ENCODE measurements around the gene GABPB2. TPM values are rescaled to one million over a fixed set of nuclear protein-coding genes. Genes with fewer than 3 reads are reported as not detected.
"Not testable (repeated sequence)": the region's sequence is repeated elsewhere in the genome, so short reads cannot be mapped to it uniquely, and the experiment has no call there.

GABPB2 gene
- total RNA-seq, 1 experiment from 2014 or later = 9.2 TPM

DNA sequence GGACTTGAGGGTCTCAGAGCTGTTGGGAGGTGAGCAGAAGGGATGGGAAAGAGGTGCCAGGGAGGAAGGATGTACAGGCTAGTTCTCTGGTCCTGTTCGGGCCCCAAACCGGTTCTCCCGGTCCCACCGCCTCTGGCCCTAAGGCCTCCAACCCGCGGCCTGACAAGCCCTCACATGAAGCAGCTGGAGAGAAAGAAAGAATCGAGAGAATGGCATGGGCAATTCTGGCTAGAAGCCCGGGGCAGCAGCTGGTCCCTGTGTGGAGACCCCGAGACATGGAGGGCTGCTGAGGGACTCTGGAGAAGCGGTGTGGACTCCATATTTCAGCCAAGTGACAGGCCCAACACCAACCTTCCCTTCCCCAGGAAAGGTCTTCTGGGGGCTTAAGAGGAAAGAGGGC is 11.9 kb upstream of the GABPB2 start:
- in situ Hi-C loops (cut with HindIII; ENCODE audit: low pct_unique_long_range_greater_than_20kb, low sequenced_read_pairs) = no loop called here
- DNase-seq (ENCODE audit: low read depth) = no peak

DNA sequence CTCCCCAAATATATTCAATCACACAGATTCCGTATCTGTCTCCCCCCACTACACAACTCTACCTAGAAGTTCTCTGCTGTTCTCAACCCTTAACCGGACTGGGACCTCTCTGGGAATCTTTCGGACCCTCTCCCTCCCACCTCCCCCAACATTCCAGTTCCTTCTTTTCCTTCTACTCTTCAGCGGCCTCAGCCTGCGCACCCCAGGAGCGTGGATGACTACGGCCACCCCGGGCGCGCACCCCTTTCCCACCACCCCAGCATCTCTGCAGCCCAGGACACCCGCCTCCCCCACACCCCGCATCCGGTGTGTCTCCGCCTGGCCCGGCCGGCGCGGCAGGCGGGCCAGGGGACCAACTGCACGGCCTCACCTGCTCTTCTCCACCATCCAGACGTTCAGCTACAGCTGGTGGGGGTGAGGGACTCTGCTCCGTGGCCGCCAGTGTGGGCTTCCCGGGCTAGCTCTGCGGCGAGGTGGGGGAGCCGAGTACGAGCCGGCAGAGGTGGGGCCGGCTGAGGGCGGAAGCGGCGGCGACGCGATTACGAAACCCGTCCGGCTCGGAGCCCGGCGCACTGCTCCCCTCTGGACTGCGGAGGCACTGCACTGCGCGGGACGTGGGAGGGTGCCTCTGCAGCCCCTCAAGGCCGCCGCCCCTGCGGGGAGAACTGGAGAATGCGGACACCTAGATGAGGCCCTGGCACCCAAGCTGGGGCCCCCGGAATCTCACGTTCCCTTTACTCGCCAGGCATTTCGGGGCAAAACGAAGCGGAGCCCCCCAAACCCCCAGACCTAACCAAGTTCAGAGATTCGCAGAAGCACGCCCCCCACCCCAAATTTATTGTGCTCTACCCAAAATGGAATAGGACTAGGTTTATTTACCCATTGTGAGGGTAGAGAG is 11.2 kb upstream of the GABPB2 start, which contains the start of gene CDC42SE1:
TSS of gene CDC42SE1 (minus strand) at position 514 of the 898 bp plus-strand sequence. CDS start 3,892 bp downstream, outside the sequence.
- DNase-seq (ENCODE audit: low read depth) = peak; percentile 84
- in situ Hi-C loops (cut with HindIII; ENCODE audit: low pct_unique_long_range_greater_than_20kb, low sequenced_read_pairs) = no loop called here

DNA sequence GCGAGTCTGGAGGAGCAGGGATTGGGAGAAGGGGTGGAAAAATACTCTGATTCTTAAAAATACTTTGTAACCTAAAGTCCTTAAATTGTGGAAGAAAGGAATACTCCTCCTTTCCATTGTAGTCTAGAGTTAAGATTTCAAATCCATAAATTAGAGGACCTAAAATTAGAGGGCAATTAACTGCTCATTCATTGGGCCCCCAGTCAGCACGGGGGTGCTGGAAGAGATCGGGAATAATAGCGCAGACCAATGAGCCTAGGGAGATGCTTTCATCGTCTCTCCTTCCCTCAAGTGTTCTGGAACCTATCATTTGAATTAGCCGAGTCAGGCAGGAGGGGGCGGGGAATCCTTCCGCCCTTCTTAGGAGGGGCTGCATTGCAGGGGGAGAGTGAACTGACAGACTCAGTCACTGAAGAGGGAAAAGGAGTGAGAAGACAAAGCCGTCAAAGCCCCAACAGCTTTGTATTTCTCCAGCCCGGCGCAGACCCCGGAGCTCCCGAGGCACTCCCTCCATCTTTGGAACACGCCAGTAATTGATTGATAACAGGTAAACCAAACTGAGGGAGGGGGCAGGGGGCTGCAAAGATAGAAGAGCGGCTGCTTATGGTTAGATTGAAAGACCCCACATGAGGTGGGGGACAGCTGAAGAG is 10.4 kb upstream of the GABPB2 start, which contains the start of gene MLLT11:
TSS of gene MLLT11 (plus strand) at position 391 of the 650 bp plus-strand sequence. CDS start 6,828 bp downstream, outside the sequence.
- peak; percentile 87 for DNase-seq (ENCODE audit: low read depth)
- in situ Hi-C loops (cut with HindIII; ENCODE audit: low pct_unique_long_range_greater_than_20kb, low sequenced_read_pairs) = no loop called here

DNA sequence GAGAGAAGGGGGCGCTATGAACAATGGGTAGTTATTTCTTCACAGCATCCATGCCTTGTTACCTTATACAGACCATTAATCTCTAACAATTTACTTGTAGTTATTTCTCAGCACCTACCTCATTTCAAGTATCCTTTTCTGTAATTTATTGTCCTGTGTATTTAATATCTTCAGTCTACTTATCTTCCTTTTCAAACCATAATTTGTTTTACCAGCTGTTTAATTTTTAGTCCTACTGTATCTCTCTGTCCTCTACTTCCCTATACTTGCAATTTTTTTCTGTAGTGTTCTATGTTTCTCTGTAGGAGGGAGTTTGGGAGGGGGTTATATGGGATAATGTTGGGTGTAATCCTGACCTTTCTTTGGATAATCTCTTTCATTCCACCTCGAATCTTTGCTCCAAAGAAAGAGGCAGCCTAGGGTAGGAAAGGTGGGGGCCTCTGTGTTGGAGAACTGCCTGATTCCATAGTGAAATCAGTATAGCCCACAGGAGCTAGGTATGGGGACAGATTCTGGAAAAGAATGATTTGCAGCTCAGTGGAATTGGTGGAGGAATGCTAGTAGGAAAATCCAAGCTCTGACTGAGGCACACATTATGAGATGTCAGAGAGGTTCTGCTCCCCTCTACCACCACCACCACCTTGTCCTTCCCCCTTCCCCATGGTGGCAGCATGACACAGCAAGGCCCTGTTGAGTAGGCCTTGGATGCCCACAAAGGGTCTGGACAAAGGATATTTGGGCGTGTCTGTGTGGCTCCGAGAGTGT is 9.7 kb upstream of the GABPB2 start:
- DNase-seq (ENCODE audit: low read depth) = peak; percentile 74
- in situ Hi-C loops (cut with HindIII; ENCODE audit: low pct_unique_long_range_greater_than_20kb, low sequenced_read_pairs) = no loop called here

DNA sequence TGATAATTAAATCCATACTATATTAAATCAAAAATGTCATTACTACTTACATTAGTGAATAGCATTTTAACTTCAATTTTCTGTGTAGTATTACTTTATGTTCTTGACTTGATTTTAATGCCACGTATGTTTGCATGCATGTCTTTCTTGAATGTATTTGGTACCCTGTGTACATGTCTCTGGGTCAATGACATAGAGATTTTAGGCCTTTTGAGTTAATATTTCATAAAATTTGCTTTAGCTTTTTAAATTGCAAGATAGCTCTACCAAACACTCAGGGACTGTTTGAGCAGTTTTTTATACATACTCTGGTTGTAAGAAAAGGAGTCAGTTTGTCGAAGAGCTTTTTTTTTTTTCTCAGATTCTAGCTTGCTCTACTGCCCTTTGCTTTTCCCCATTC is 8.9 kb upstream of the GABPB2 start:
- no peak for DNase-seq (ENCODE audit: low read depth)
- in situ Hi-C loops (cut with HindIII; ENCODE audit: low pct_unique_long_range_greater_than_20kb, low sequenced_read_pairs) = no loop called here

DNA sequence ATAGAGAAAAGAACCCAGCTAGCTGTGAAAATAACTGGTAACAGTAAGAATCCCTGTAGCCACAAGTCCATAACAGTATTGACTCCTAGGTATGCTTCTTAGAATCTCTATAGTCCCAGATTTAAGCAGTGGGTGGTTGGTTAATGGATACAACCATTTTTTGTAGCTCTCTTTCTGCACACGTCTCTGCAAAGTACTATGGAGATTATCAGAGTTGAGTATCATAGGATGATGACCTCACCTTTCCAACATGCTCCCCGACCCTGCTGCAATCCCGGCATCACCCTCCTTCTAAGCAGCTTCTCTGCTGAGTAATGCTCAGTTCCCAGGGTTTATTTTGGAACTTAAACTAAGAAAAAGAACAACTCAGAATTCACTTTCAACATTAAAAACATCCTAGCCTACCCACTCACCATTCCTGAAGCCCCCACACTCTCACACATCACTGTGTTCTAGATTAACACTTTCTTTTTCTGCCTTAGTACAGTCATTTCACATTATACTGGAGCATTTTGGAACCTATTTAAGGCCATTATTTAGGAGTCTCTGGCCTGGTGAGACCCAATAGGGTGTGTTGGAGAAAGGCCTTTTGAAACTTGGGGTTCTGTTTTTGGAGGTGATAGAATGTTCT is 7.7 kb upstream of the GABPB2 start:
- in situ Hi-C loops (cut with HindIII; ENCODE audit: low pct_unique_long_range_greater_than_20kb, low sequenced_read_pairs) = no loop called here
- peak; percentile 70 for DNase-seq (ENCODE audit: low read depth)

DNA sequence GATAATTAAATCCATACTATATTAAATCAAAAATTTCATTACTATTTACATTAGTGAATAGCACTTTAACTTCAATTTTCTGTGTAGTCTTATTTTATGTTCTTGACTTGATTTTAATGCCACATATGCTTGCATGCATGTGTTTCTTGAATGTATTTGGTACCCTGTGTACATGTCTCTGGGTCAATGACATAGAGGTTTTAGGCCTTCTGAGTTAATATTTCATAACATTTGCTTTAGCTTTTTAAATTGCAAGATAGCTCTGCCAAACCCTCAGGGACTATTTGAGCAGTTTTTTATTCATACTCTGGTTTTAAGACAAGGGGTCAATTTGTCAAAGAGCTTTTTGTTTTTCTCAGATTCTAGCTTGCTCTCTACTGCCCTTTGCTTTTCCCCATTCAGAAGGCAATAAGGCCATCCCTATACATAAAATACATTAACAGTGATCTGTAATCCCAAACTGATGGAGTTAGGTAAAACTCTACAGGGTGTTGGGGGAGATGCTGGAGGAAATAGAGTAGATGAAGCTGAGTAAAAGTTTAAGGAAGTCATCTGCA is 5.4 kb upstream of the GABPB2 start:
- no peak for DNase-seq (ENCODE audit: low read depth)
- in situ Hi-C loops (cut with HindIII; ENCODE audit: low pct_unique_long_range_greater_than_20kb, low sequenced_read_pairs) = no loop called here

DNA sequence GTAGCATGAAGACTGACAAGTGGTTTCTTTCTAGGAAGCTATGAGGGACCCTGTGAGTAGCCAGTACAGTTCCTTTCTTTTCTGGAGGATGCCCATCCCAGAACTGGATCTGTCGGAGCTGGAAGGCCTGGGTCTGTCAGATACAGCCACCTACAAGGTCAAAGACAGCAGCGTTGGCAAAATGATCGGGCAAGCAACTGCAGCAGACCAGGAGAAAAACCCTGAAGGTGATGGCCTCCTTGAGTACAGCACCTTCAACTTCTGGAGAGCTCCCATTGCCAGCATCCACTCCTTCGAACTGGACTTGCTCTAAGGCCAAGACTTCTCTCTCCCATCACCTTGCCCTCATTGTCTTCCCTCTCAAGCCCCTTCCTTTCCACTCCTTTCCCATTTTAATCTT is 3.4 kb upstream of the GABPB2 start:
- in situ Hi-C loops (cut with HindIII; ENCODE audit: low pct_unique_long_range_greater_than_20kb, low sequenced_read_pairs) = no loop called here
- no peak for DNase-seq (ENCODE audit: low read depth)

DNA sequence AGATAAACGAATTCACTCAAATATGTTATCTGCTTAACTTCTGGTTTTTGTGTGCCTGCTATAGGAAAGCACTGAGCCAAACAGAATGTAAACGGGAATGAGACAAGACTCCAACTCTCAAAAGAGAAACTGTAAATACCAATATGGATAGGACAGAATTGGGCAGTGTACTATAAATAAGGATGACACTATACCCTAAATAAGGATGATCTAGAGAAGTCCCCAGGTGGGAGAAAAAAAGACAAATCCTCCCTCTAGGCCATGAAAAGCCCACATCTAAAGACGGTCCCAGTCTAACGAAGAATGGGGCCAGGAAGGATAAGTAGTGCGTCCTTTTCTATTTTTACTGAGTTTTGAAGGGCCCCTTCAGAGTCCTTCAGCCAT is 1.5 kb upstream of the GABPB2 start:
- no peak for DNase-seq (ENCODE audit: low read depth)
- in situ Hi-C loops (cut with HindIII; ENCODE audit: low pct_unique_long_range_greater_than_20kb, low sequenced_read_pairs) = no loop called here

DNA sequence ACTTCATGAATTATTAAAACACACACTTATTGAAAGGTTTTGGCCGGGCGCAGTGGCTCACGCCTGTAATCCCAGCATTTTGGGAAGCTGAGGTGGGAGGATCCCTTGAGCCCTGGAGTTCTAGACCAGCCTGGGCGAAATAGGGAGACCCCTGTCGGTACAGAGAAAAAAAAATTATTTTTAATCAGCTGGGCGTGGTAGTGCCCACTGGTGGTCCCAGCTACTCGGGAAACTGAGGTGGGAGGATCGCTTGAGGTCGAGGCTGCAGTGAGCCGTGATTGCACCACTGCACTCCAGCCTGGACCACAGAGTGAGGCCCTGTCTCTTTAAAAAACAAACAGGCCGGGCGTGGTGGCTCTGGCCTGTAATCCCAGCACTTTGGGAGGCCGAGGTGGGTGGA is 1.7 kb downstream of the GABPB2 start:
- in situ Hi-C loops (cut with HindIII; ENCODE audit: low pct_unique_long_range_greater_than_20kb, low sequenced_read_pairs) = no loop called here
- no peak for DNase-seq (ENCODE audit: low read depth)

DNA sequence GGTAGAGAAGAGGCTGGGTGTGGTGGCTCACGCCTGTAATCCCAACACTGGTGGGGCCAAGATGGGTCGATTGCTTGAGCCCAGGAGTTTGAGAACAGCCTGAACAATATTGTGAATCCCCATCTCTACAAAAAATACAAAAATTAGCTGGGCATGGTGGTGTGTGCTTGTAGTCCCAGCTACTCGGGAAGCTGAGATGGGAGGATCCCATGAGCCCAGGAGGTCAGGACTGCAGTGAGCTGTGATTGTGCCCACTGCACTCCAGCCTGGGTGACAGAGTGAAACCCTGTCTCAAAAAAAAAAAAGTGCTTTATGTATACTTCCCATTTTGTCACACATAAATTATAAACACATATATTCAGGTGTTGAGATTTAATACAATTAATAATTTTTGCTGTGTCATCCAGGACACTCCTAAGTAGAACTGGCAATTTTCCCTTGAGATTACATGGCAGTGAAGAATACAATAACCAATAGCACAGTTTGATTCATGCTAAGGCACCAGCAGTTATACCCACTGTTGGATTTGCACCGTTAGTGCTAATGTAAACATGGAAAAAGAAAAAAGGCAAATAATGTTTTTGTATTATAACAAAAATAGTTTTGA is 15.5 kb downstream of the GABPB2 start:
- in situ Hi-C loops (cut with HindIII; ENCODE audit: low pct_unique_long_range_greater_than_20kb, low sequenced_read_pairs) = no loop called here
- no peak for DNase-seq (ENCODE audit: low read depth)

DNA sequence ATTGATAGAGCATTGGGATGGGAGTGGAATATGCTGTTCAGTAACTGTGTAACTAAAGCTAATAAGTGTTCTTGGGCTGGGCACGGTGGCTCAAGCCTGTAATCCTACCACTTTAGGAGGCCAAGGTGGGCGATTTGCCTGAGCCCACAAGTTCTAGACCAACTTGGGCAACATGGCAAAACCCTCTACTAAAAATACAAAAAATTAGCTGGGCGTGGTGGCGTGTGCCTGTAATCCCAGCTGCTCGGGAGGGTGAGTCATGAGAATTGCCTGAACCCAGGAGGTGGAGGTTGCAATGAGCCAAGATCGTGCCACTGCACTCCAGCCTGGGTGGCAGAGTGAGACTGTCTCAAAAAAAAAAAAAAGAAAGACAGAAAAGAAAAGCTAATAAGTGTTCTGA is 26.9 kb downstream of the GABPB2 start:
- DNase-seq (ENCODE audit: low read depth) = not testable (repeated sequence)
- in situ Hi-C loops (cut with HindIII; ENCODE audit: low pct_unique_long_range_greater_than_20kb, low sequenced_read_pairs) = loop anchor here (10.0 kb wide), 1 partner anchor 147 kb away; no protein-coding TSS in a partner anchor

DNA sequence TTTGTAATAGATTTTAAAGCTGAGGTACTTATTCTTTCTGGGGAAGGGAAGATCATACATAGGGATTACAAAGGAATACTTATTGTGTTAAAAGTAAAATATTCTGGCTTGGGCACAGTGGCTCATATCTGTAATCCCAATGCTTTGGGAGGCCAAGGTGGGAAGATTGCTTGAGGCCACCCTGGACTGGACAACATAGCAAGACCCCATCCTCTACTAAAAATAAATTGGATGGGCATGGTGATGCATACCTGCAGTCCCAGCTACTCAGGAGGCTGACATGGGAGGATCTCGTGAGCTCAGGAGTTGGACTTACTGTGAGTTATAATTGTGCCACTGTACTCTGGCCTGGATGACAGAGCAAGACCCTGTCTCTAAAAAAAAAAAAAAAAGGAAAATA is 27.6 kb downstream of the GABPB2 start:
- no peak for DNase-seq (ENCODE audit: low read depth)
- in situ Hi-C loops (cut with HindIII; ENCODE audit: low pct_unique_long_range_greater_than_20kb, low sequenced_read_pairs) = loop anchor here (10.0 kb wide), 1 partner anchor 147 kb away; no protein-coding TSS in a partner anchor

DNA sequence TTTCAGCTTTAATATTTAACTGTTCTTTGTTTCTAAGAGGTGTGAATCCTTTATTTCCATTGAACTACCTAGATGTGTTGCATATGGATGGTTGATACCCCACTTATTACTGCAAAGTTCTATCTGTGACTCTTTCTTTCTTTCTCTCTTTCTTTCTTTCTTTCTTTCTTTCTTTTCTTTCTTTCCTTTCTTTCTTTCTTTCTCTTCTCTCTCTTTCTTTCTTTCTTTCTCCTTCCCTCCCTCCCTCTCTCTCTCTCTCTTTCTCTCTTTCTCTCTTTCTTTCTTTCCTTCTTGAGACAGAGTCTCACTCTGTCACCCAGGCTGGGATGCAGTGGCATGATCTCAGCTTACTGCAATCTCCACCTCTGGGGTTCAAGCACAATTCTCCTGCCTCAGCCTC is 34.1 kb downstream of the GABPB2 start:
- in situ Hi-C loops (cut with HindIII; ENCODE audit: low pct_unique_long_range_greater_than_20kb, low sequenced_read_pairs) = no loop called here
- no peak for DNase-seq (ENCODE audit: low read depth)

DNA sequence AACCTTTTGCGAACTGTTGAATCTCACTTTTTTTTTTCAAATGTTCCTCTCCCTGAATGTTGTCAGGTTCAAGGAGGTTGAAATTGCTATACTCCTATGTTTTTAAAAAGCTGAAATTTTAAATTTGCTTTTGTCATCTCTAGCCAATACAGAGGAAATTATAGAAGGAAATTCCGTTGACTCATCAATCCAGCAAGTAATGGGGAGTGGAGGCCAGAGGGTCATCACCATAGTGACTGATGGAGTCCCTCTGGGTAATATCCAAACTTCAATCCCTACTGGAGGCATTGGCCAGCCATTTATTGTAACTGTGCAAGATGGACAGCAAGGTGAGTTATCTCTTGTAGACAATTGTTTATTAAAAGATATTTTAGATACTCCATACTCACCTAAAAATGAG is 36.3 kb downstream of the GABPB2 start:
- DNase-seq (ENCODE audit: low read depth) = no peak
- in situ Hi-C loops (cut with HindIII; ENCODE audit: low pct_unique_long_range_greater_than_20kb, low sequenced_read_pairs) = no loop called here

DNA sequence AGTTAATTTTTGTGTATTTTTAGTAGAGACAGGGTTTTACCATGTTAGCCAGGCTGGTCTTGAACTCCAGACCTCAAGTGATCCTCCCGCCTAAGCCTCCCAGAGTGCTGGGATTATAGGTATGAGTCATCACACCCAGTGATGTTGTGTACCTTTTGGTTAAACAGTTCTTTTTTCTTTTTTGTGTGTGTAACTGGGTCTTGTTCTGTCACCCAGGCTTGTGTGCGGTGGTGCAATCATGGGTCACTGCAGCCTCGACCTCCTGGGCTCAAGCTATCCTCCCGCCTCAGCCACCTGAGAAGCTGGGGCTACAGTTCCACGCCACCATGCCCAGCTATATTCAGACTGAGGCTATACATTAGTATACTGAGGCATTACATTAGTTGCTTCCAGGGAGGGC is 37.8 kb downstream of the GABPB2 start:
- in situ Hi-C loops (cut with HindIII; ENCODE audit: low pct_unique_long_range_greater_than_20kb, low sequenced_read_pairs) = no loop called here
- no peak for DNase-seq (ENCODE audit: low read depth)

DNA sequence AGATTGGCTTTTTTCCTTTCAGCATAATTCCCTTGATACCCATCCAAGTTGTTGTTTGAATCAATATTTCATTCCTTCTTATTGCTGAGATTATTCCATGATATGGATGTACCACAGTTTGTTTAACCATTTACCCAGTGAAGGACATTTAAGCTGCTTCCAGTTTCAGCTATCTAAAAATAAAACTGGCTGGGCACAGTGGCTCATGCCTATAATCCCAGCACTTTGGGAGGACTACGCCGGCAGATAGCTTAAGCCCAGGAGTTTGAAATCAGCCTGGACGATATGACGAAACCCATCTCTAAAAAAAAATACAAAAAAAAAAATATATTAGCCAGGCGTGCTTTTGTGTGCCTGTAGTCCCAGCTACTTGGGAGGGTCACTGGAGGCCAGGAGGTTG is 43.3 kb downstream of the GABPB2 start:
- no peak for DNase-seq (ENCODE audit: low read depth)
- in situ Hi-C loops (cut with HindIII; ENCODE audit: low pct_unique_long_range_greater_than_20kb, low sequenced_read_pairs) = no loop called here
